Activated CD4-positive, alpha-beta T cell treated with anti-CD3 and anti-CD28 coated beads, Interleukin-10, Interleukin-2, amounts not matched to agents 100 ng/mL and 50 ng/mL, durations not matched to agents 16 hours and 8 hours (primary cell): ENCODE results near the gene GRAMD1C.
A peak's percentile ranks its signal among the peaks of the same experiment; 100 is the strongest.

Experiments used
- DNase-seq: peaks from one replicate; pipeline ENCODE4 v3.0.0-alpha.2; 2020

GRAMD1C gene

GRCh38 chr3:113954091-113954685 lies 115.6 kb downstream of the GRAMD1C start:
- no peak for DNase-seq

- DNase-seq: peak; percentile 6
Observed at GRCh38 chr3:113963879-113964278, 125.3 kb downstream of the GRAMD1C start.

- no peak for DNase-seq
Observed at GRCh38 chr3:113966172-113966571, 127.6 kb downstream of the GRAMD1C start.

GRCh38 chr3:113968986-113969385 lies 130.4 kb downstream of the GRAMD1C start:
- DNase-seq: no peak

GRCh38 chr3:113977822-113978221 lies 139.2 kb downstream of the GRAMD1C start:
- no peak for DNase-seq

GRCh38 chr3:113979916-113980315 lies 141.3 kb downstream of the GRAMD1C start:
- DNase-seq: no peak

GRCh38 chr3:113981803-113982202 lies 143.2 kb downstream of the GRAMD1C start:
- DNase-seq: no peak

GRCh38 chr3:113983544-113983943 lies 145.0 kb downstream of the GRAMD1C start:
- no peak for DNase-seq

GRCh38 chr3:113985541-113985940 lies 147.0 kb downstream of the GRAMD1C start:
- no peak for DNase-seq
